ENCODE measurements around the gene GPC6. TPM values are rescaled to one million over a fixed set of nuclear protein-coding genes. Genes with fewer than 3 reads are reported as not detected.

GPC6 gene
- total RNA-seq, 5 donors from 2014 or later (not counting 1 experiment from before 2014, with no cell fraction given): 0.03 to 0.18 (median 0.06) TPM; not detected in 2

DNA sequence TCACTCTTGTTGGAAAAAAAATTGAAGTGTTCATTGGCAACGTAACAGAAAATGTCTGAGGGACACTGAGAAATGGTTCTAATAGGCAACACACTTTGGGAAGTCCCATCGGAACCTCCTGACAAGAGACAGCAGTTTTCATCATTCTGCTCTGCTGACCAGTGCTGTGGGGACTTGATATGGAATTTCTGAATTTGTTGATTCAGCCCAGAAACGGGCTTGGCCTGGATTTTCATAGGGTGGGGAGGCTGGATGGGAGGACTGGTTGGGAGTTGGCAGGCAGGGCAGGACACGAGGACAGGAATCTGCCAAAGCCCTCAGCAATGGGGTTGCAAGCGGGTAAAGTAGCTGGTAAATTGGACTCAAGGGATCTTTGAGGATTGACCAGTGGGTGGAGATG lies 1156.4 kb downstream of the GPC6 start:
- H3K36me3 Mint-ChIP-seq: no peaks in the 10 kb centered on the region
- H3K27me3 Mint-ChIP-seq: peaks cover 5 to 25% of the 10 kb centered on the region in 2 donors
- 58% methylated on average over 5 of the region's 5 CpGs for WGBS (ENCODE audit: insufficient coverage)
- no peaks in the 10 kb centered on the region for H3K9me3 Mint-ChIP-seq
- H3K27ac ChIP-seq (ENCODE audit: low read length): no peak overlapping the region
- H3K4me3 ChIP-seq (ENCODE audit: control insufficient read depth in 1 of 2, extremely low read depth in 1 of 2, low read length in 1 of 2): no peak overlapping the region
- no peak overlapping the region for H3K4me3 Mint-ChIP-seq
- H3K4me1 ChIP-seq (ENCODE audit: control insufficient read depth in 1 of 2, extremely low read depth in 1 of 2, insufficient read depth in 2 of 2, low read length in 2 of 2): no peaks in the 10 kb centered on the region
- H3K27ac Mint-ChIP-seq: no peak overlapping the region
- ChIA-PET POLR2A (no interaction called here), CTCF (no interaction called here)
- DNase-seq: no peak
- H3K9me3 ChIP-seq: no peaks in the 10 kb centered on the region
- peaks cover 0 to 12% (median 2%) of the 10 kb centered on the region in 3 donors for H3K4me1 Mint-ChIP-seq
- no peak for ATAC-seq (replicated peaks in 1 of 4)
- H3K36me3 ChIP-seq (ENCODE audit: control insufficient read depth in 2 of 2, extremely low read depth in 1 of 2, insufficient read depth in 1 of 2, low read length in 1 of 2): no peaks in the 10 kb centered on the region
- no peaks in the 10 kb centered on the region for H3K27me3 ChIP-seq (replicated peaks in 1 of 2; ENCODE audit: control insufficient read depth in 2 of 2, extremely low read depth in 1 of 2, insufficient read depth in 2 of 2, low read length in 1 of 2)

DNA sequence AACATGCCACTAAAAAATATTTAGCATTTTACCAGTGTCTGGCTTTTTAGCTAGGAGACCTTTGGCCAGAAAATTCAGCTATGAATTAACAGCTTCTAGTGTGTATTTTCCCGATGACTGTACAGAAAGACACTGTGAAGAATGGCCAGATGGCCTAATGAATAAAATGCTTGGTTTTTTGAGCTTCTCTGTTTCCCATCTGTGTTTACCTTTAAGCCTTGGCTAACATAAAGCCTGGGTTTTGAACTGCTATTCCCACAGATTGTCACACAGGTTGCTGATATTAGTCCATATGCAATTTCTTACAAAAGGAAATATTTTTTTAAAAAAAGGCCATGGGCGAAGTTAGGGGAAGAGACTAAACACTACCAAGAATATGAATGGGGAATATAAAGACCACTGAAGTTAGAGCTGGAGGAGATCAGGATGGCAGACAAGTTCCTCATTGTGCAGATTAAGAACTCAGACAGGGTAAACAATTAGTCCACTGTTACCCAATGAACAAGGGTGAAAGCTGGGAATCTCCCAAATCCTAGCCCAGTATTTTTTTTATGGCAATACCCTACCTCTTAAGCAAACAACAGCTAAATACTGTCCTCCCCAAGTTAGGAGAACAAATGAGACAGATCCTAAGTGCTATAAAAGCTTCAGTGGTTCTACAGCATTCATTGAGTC lies 1157.8 kb downstream of the GPC6 start:
- H3K4me3 Mint-ChIP-seq: no peak overlapping the region
- Histone ChIP-seq H3K9me3 (no peaks in the 10 kb centered on the region), H3K4me1 (ENCODE audit: control insufficient read depth in 1 of 2, extremely low read depth in 1 of 2, insufficient read depth in 2 of 2, low read length in 2 of 2) (no peaks in the 10 kb centered on the region), H3K36me3 (ENCODE audit: control insufficient read depth in 2 of 2, extremely low read depth in 1 of 2, insufficient read depth in 1 of 2, low read length in 1 of 2) (no peaks in the 10 kb centered on the region), H3K4me3 (ENCODE audit: control insufficient read depth in 1 of 2, extremely low read depth in 1 of 2, low read length in 1 of 2) (no peak overlapping the region), H3K27me3 (replicated peaks in 1 of 2; ENCODE audit: control insufficient read depth in 2 of 2, extremely low read depth in 1 of 2, insufficient read depth in 2 of 2, low read length in 1 of 2) (no peaks in the 10 kb centered on the region), H3K27ac (ENCODE audit: low read length) (no peak overlapping the region)
- no peaks in the 10 kb centered on the region for H3K36me3 Mint-ChIP-seq
- no peak for ATAC-seq (replicated peaks in 1 of 4)
- H3K4me1 Mint-ChIP-seq: peaks cover 0 to 12% (median 2%) of the 10 kb centered on the region in 3 donors
- no peak overlapping the region for H3K27ac Mint-ChIP-seq
- no peak for DNase-seq
- ChIA-PET POLR2A (no interaction called here), CTCF (no interaction called here)
- no peaks in the 10 kb centered on the region for H3K9me3 Mint-ChIP-seq
- 63% methylated on average over 1 of the region's 2 CpGs for WGBS (ENCODE audit: insufficient coverage)
- H3K27me3 Mint-ChIP-seq: peaks cover 5 to 23% of the 10 kb centered on the region in 2 donors

DNA sequence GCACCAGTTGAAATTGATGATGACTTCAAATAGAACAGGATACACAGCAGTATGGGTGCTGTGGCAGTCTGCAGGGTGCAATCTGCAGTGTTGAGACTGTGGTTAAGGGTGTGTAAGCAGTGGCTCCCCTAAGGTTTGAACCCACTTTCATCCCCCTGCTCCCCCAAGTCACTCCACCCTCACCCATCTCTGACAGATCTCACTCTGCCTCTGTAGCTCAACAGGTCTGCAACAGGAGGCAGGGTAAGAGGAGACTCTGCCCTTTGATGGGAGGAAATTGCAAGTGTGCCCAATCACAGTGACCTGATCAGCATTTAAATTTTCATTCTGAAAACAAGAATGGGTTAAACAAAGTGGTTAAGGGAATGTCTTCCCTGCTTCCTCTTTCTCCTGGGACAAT lies 1160.4 kb downstream of the GPC6 start:
- Mint-ChIP-seq H3K4me3 (no peak overlapping the region), H3K36me3 (no peaks in the 10 kb centered on the region), H3K4me1 (peaks cover 0 to 12% (median 2%) of the 10 kb centered on the region in 3 donors), H3K9me3 (no peaks in the 10 kb centered on the region), H3K27ac (no peak overlapping the region), H3K27me3 (peaks cover 3 to 9% of the 10 kb centered on the region in 2 donors)
- Histone ChIP-seq H3K27me3 (replicated peaks in 1 of 2; ENCODE audit: control insufficient read depth in 2 of 2, extremely low read depth in 1 of 2, insufficient read depth in 2 of 2, low read length in 1 of 2) (no peaks in the 10 kb centered on the region), H3K4me1 (ENCODE audit: control insufficient read depth in 1 of 2, extremely low read depth in 1 of 2, insufficient read depth in 2 of 2, low read length in 2 of 2) (no peaks in the 10 kb centered on the region), H3K9me3 (no peaks in the 10 kb centered on the region), H3K36me3 (ENCODE audit: control insufficient read depth in 2 of 2, extremely low read depth in 1 of 2, insufficient read depth in 1 of 2, low read length in 1 of 2) (no peaks in the 10 kb centered on the region), H3K4me3 (ENCODE audit: control insufficient read depth in 1 of 2, extremely low read depth in 1 of 2, low read length in 1 of 2) (no peak overlapping the region), H3K27ac (ENCODE audit: low read length) (no peak overlapping the region)
- ChIA-PET POLR2A (interaction anchor here in 1 of 2 donors (0.6 kb wide), 1 partner anchor 25 kb away, joined by 3 read pairs; no protein-coding TSS in a partner anchor), CTCF (no interaction called here)
- ATAC-seq (replicated peaks in 1 of 4) (peak in 1 of 4 experiments; percentile 13), DNase-seq (no peak)

DNA sequence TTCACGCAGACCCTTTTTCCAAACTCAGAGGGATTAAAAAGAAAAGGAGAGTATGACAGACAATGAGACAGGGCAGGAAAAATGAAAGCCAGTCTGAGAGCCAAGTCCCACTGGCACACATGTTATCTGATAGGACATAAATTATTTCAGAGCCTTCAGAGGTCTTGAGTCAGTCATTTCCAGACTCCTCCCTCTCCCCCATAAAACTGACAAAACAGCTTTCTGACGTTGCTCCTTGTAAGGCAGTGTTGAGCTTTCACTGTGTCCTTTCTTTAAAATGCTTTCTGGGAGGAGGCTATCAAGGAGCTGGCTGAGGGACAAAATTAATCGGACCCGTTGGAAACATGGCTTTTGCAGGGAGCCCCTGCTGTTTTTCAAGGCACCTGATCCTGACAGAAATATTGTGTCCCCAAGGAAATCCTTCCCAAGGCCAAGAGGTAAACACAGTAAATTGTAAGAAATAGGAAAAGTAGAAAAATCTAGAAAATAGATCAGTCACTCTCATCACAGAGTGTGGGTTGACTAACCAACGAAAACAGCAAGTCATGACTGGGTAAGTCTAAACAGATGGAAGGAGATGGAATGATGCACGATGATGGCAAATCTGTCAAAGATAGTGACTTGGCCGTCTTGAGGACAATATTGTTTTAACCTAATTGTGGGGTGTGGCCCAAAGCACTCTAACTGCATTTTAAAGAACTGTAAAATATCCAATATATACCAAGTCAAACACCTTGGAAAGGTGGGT lies 1163.2 kb downstream of the GPC6 start:
- H3K27me3 ChIP-seq (replicated peaks in 1 of 2; ENCODE audit: control insufficient read depth in 2 of 2, extremely low read depth in 1 of 2, insufficient read depth in 2 of 2, low read length in 1 of 2): no peaks in the 10 kb centered on the region
- H3K9me3 Mint-ChIP-seq: no peaks in the 10 kb centered on the region
- H3K4me3 Mint-ChIP-seq: no peak overlapping the region
- no peaks in the 10 kb centered on the region for H3K36me3 Mint-ChIP-seq
- H3K4me3 ChIP-seq (ENCODE audit: control insufficient read depth in 1 of 2, extremely low read depth in 1 of 2, low read length in 1 of 2): no peak overlapping the region
- H3K27ac Mint-ChIP-seq: no peak overlapping the region
- H3K4me1 ChIP-seq (ENCODE audit: control insufficient read depth in 1 of 2, extremely low read depth in 1 of 2, insufficient read depth in 2 of 2, low read length in 2 of 2): no peaks in the 10 kb centered on the region
- ATAC-seq (replicated peaks in 1 of 4) (no peak), DNase-seq (no peak)
- POLR2A ChIA-PET: no interaction called here
- H3K9me3 ChIP-seq: no peaks in the 10 kb centered on the region
- WGBS (ENCODE audit: insufficient coverage): 90% methylated on average over 2 of the region's 7 CpGs
- peaks cover 0 to 12% (median 2%) of the 10 kb centered on the region in 3 donors for H3K4me1 Mint-ChIP-seq
- peaks cover 0 to 14% of the 10 kb centered on the region in 2 donors for H3K27me3 Mint-ChIP-seq
- CTCF ChIA-PET: no interaction called here
- H3K27ac ChIP-seq (ENCODE audit: low read length): no peak overlapping the region
- no peaks in the 10 kb centered on the region for H3K36me3 ChIP-seq (ENCODE audit: control insufficient read depth in 2 of 2, extremely low read depth in 1 of 2, insufficient read depth in 1 of 2, low read length in 1 of 2)

DNA sequence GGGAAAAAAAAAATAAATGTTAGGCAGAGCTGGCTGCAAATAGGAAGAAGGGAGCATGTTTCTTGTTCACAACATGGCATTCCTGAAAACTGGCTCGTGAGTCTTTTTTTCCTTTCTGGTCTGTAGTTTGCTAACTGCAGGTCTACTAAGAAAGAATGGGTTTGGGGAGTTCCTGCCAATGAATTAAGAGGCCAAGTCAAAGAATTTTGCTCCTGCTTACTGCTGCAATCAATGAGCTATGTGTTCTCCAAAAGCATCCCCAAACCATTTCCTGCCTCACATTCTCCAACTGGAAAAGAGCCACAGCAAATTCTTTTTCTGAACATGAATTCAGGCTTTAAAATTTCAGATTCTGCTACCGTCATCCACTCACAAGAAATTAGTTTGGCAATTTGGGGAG lies 1164.3 kb downstream of the GPC6 start:
- ATAC-seq (replicated peaks in 1 of 4): no peak

DNA sequence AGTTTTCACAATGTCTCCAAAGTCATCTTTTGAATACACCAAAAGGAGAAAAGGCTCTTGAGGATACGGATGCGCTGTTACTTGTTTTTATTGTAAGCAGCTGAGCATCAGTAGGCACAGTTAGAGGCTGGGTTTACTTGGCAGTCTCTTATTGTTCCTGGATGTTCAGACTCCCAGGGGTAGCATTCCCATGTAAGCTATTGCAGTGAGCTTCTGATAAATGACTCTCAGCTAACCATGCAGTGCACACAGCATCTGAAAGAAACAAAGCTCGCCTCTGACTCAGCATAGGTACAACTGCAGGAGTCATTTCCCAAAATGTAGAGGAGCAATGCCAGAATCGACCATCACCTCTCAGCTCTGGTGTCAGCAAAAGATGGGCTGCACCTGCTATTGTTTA lies 1168.1 kb downstream of the GPC6 start:
- no peaks in the 10 kb centered on the region for H3K9me3 ChIP-seq
- H3K9me3 Mint-ChIP-seq: no peaks in the 10 kb centered on the region
- H3K27me3 Mint-ChIP-seq: peaks cover 0 to 8% of the 10 kb centered on the region in 2 donors
- ChIA-PET CTCF (interaction anchor here in 1 of 2 donors (0.6 kb wide), 1 partner anchor 1221 kb away, joined by 3 read pairs; no protein-coding TSS in a partner anchor), POLR2A (interaction anchor here in 1 of 2 donors (0.6 kb wide), 1 partner anchor 627 kb away, joined by 3 read pairs; no protein-coding TSS in a partner anchor)
- ATAC-seq (replicated peaks in 1 of 4) (no peak), DNase-seq (no peak)
- H3K4me1 ChIP-seq (ENCODE audit: control insufficient read depth in 1 of 2, extremely low read depth in 1 of 2, insufficient read depth in 2 of 2, low read length in 2 of 2): no peaks in the 10 kb centered on the region
- no peaks in the 10 kb centered on the region for H3K36me3 Mint-ChIP-seq
- no peaks in the 10 kb centered on the region for H3K4me1 Mint-ChIP-seq
- H3K4me3 Mint-ChIP-seq: no peak overlapping the region
- WGBS (ENCODE audit: insufficient coverage): 94% methylated on average over 3 of the region's 4 CpGs
- no peaks in the 10 kb centered on the region for H3K27me3 ChIP-seq (replicated peaks in 1 of 2; ENCODE audit: control insufficient read depth in 2 of 2, extremely low read depth in 1 of 2, insufficient read depth in 2 of 2, low read length in 1 of 2)
- H3K27ac ChIP-seq (ENCODE audit: low read length): no peak overlapping the region
- no peaks in the 10 kb centered on the region for H3K36me3 ChIP-seq (ENCODE audit: control insufficient read depth in 2 of 2, extremely low read depth in 1 of 2, insufficient read depth in 1 of 2, low read length in 1 of 2)
- H3K4me3 ChIP-seq (ENCODE audit: control insufficient read depth in 1 of 2, extremely low read depth in 1 of 2, low read length in 1 of 2): no peak overlapping the region
- H3K27ac Mint-ChIP-seq: no peak overlapping the region

More for the DNA sequence above, 1164.3 kb downstream of the GPC6 start:
- no peak for DNase-seq
- H3K9me3 Mint-ChIP-seq: no peaks in the 10 kb centered on the region
- CTCF ChIA-PET: interaction anchor here in 1 of 2 donors (0.7 kb wide), 1 partner anchor 69 kb away, joined by 3 read pairs; no protein-coding TSS in a partner anchor
- peaks cover 0 to 12% (median 2%) of the 10 kb centered on the region in 3 donors for H3K4me1 Mint-ChIP-seq
- H3K9me3 ChIP-seq: no peaks in the 10 kb centered on the region
- H3K27me3 ChIP-seq (replicated peaks in 1 of 2; ENCODE audit: control insufficient read depth in 2 of 2, extremely low read depth in 1 of 2, insufficient read depth in 2 of 2, low read length in 1 of 2): no peaks in the 10 kb centered on the region
- no peaks in the 10 kb centered on the region for H3K36me3 ChIP-seq (ENCODE audit: control insufficient read depth in 2 of 2, extremely low read depth in 1 of 2, insufficient read depth in 1 of 2, low read length in 1 of 2)
- no peak overlapping the region for H3K27ac Mint-ChIP-seq
- H3K27ac ChIP-seq (ENCODE audit: low read length): no peak overlapping the region
- WGBS (ENCODE audit: insufficient coverage): 43% methylated on average over 1 of the region's 2 CpGs
- H3K4me1 ChIP-seq (ENCODE audit: control insufficient read depth in 1 of 2, extremely low read depth in 1 of 2, insufficient read depth in 2 of 2, low read length in 2 of 2): no peaks in the 10 kb centered on the region
- no peaks in the 10 kb centered on the region for H3K36me3 Mint-ChIP-seq
- H3K4me3 Mint-ChIP-seq: no peak overlapping the region
- H3K4me3 ChIP-seq (ENCODE audit: control insufficient read depth in 1 of 2, extremely low read depth in 1 of 2, low read length in 1 of 2): no peak overlapping the region
- H3K27me3 Mint-ChIP-seq: peaks cover 0 to 14% of the 10 kb centered on the region in 2 donors
- POLR2A ChIA-PET: no interaction called here

All from T-cell (primary cell).